ENCODE measurements around the gene ANO8. TPM values are rescaled to one million over a fixed set of nuclear protein-coding genes. Genes with fewer than 3 reads are reported as not detected.

ANO8 gene
- total and polyA plus RNA-seq, 2 experiments from 2014 or later, result 1.1 to 7.3 TPM

DNA sequence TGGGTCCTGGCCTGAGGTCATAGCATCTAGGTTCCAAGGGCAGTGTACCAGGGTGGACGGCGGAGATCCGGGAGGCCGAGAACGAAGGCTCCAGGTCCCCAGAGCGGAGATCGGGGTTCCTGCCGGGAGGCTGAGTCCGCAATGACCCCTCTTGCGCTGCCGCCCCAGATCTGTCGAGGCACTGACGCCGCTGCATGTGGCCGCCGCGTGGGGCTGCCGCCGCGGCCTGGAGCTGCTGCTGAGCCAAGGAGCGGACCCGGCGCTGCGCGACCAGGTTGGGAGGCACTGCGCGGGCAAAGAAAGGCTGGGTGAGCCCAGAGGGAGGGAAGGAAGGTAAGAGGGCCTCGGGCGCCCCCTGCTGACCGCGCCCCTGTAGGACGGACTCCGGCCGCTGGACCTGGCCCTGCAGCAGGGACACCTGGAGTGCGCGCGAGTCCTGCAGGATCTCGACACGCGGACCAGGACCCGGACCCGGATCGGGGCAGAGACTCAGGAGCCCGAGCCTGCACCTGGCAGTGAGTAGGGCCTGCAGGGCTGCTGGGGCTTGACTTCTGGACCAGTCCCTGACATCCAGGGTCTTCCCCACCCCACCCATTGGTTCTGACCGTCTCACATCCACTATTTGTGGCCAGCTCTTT is 52.0 kb downstream of the ANO8 start:
- peak overlapping the region; percentile 84 for H2AFZ ChIP-seq

DNA sequence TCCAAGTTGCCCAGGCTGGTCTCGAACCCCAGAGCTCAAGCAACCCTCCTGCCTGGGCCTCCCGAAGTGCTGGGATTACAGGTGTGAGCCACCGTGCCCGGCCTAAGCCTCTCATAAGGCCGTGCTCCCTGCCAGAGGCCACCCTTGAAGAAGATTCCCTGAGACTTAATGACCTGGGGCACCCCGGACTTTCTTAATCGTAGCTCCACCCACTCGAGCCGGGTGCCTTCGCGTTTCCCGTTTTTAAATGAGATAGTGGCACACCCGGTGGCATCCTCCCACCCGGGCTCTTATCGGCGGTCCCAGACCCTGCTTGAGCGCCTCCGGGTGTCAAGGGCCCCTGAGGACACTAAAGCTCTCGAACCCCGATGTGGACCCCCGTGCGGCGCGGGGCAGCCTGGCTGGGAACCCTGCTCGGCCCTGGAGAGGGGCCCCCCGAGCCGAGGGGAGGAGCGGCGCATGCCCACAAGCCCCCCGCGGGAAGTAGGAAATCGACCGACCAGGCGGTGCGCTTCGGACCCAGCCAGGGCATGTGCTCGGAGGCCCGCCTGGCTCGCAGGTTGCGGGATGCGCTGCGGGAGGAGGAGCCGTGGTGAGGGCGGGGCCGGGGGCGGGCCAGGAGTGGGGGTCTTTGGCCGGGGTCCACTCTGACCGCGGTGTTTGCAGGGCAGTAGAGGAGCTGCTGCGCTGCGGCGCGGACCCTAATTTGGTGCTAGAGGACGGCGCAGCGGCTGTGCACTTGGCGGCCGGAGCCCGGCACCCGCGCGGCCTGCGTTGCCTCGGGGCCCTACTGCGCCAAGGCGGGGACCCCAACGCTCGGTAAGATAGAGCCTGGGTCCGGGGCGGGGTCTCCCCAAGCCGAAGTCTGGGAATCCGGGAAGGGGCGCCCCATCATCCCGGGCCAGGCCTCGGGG is 53.0 kb downstream of the ANO8 start, which contains the start of gene ANKLE1:
Gene ANKLE1 (plus strand): TSS at position 511 of the 914 bp plus-strand sequence. CDS start 20 bp downstream, at position 531.
- Histone ChIP-seq H3K9me2 (replicated peaks; ENCODE audit: insufficient read depth) (no peaks in the 10 kb centered on the region), H3K9me3 (ENCODE audit: low read depth) (no peaks in the 10 kb centered on the region), H3K4me2 (peak within 1 kb of the TSS; percentile 93), H3K36me3 (replicated peaks; ENCODE audit: insufficient read depth, low read depth) (no peaks in the 10 kb centered on the region), H2AFZ (peak within 1 kb of the TSS; percentile 84), H3K79me2 (no peaks in the 10 kb centered on the region), H3K27me3 (peaks cover 7% of the 10 kb centered on the region), H3K4me3 (no peak within 1 kb of the TSS), H4K20me1 (ENCODE audit: insufficient read depth, poor library complexity, severe bottlenecking) (no peaks in the 10 kb centered on the region), H3K4me1 (ENCODE audit: insufficient read depth) (peaks cover 9% of the 10 kb centered on the region), H3K27ac (no peak within 1 kb of the TSS)
- WGBS (ENCODE audit: low lambda C conversion rate, missing lambda C conversion rate), result 20% methylated on average over 58 of the region's 75 CpGs
- DNase-seq (ENCODE audit: low spot score), result no peak
- TF ChIP-seq, protein P1, sequence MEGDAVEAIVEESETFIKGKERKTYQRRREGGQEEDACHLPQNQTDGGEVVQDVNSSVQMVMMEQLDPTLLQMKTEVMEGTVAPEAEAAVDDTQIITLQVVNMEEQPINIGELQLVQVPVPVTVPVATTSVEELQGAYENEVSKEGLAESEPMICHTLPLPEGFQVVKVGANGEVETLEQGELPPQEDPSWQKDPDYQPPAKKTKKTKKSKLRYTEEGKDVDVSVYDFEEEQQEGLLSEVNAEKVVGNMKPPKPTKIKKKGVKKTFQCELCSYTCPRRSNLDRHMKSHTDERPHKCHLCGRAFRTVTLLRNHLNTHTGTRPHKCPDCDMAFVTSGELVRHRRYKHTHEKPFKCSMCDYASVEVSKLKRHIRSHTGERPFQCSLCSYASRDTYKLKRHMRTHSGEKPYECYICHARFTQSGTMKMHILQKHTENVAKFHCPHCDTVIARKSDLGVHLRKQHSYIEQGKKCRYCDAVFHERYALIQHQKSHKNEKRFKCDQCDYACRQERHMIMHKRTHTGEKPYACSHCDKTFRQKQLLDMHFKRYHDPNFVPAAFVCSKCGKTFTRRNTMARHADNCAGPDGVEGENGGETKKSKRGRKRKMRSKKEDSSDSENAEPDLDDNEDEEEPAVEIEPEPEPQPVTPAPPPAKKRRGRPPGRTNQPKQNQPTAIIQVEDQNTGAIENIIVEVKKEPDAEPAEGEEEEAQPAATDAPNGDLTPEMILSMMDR (IDR thresholded peaks at IDR 0.05; ENCODE audit: poor library complexity), result no peak
- TF ChIP-seq EZH2phosphoT487 (IDR thresholded peaks at IDR 0.05; ENCODE audit: low read depth, severe bottlenecking, unreplicated experiment), result no peak
- TF ChIP-seq EZH2 (IDR thresholded peaks at IDR 0.05; ENCODE audit: borderline replicate concordance), result no peak

More for the DNA sequence above, 52.0 kb downstream of the ANO8 start:
- Histone ChIP-seq H3K27ac (no peak overlapping the region), H3K4me2 (peak overlapping the region; percentile 93), H3K9me3 (ENCODE audit: low read depth) (no peaks in the 10 kb centered on the region), H3K27me3 (peaks cover 7% of the 10 kb centered on the region), H3K36me3 (replicated peaks; ENCODE audit: insufficient read depth, low read depth) (no peaks in the 10 kb centered on the region), H4K20me1 (ENCODE audit: insufficient read depth, poor library complexity, severe bottlenecking) (no peaks in the 10 kb centered on the region), H3K4me3 (no peak overlapping the region), H3K9me2 (replicated peaks; ENCODE audit: insufficient read depth) (no peaks in the 10 kb centered on the region), H3K4me1 (ENCODE audit: insufficient read depth) (peaks cover 9% of the 10 kb centered on the region), H3K79me2 (no peaks in the 10 kb centered on the region)
- 7% methylated on average over 38 of the region's 45 CpGs for WGBS (ENCODE audit: low lambda C conversion rate, missing lambda C conversion rate)
- TF ChIP-seq EZH2phosphoT487 (IDR thresholded peaks at IDR 0.05; ENCODE audit: low read depth, severe bottlenecking, unreplicated experiment) (no peak), EZH2 (IDR thresholded peaks at IDR 0.05; ENCODE audit: borderline replicate concordance) (no peak)
- TF ChIP-seq, protein P1 (IDR thresholded peaks at IDR 0.05; ENCODE audit: poor library complexity), result peak; percentile 87
- DNase-seq (ENCODE audit: low spot score), result peak; percentile 94

DNA sequence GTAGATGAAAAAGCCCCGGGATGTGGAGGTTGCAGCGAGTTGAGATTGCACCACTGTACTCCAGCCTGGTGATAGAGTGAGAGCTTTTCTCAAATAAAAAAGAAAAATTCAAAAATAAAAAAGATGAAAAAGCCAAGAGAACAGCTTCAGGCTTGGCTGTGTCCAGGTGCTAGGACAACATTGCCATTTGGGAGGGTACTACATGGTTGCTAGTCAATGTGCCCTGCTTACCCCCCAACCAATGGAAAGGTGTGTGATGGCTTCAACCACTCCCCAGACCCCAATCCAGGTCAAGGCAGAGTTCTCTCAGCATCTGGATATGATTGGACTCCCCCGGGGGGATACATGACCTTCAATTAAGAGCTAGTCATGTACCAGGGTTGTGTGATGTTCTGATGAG is 55.2 kb downstream of the ANO8 start:
- Histone ChIP-seq H3K79me2 (no peaks in the 10 kb centered on the region), H3K36me3 (replicated peaks; ENCODE audit: insufficient read depth, low read depth) (no peaks in the 10 kb centered on the region), H3K9me3 (ENCODE audit: low read depth) (no peaks in the 10 kb centered on the region), H4K20me1 (ENCODE audit: insufficient read depth, poor library complexity, severe bottlenecking) (no peaks in the 10 kb centered on the region), H3K4me2 (no peak overlapping the region), H2AFZ (no peak overlapping the region), H3K4me3 (no peak overlapping the region), H3K4me1 (ENCODE audit: insufficient read depth) (peaks cover 9% of the 10 kb centered on the region), H3K27ac (no peak overlapping the region), H3K27me3 (peaks cover 7% of the 10 kb centered on the region), H3K9me2 (replicated peaks; ENCODE audit: insufficient read depth) (no peaks in the 10 kb centered on the region)
- 80% methylated on average over 3 of the region's 3 CpGs for WGBS (ENCODE audit: low lambda C conversion rate, missing lambda C conversion rate)
- no peak for DNase-seq (ENCODE audit: low spot score)
- no peak for TF ChIP-seq EZH2 (IDR thresholded peaks at IDR 0.05; ENCODE audit: borderline replicate concordance)
- TF ChIP-seq, protein P1 (IDR thresholded peaks at IDR 0.05; ENCODE audit: poor library complexity), result no peak
- TF ChIP-seq EZH2phosphoT487 (IDR thresholded peaks at IDR 0.05; ENCODE audit: low read depth, severe bottlenecking, unreplicated experiment), result no peak
